Right kidney (tissue), 9 donors: ENCODE measurements around the gene KCNMA1.
"Not testable (repeated sequence)": the region's sequence is repeated elsewhere in the genome, so short reads cannot be mapped to it uniquely, and the experiment has no call there.

Experiments
- DNase-seq: peaks from one replicate; pipeline ENCODE4 v3.0.0-alpha.2; 2016
- long read RNA-seq, 8 donors: transcript quantifications; one replicate each; lab custom pipeline, GENCODE V29; 2026

Gene KCNMA1
- long read RNA-seq, donor 1, partial matches to known transcripts = 0 of 3 reads
- long read RNA-seq, donor 1, other reads (novel, unspliced or antisense) = 0 of 3 reads
- long read RNA-seq, donor 2 = 0 reads
- long read RNA-seq, donor 3 = 0 reads
- long read RNA-seq, donor 4 = 0 reads
- long read RNA-seq, donor 5 = 0 reads
- long read RNA-seq, donor 6 = 0 reads
- long read RNA-seq, donor 7, partial matches to known transcripts = 0 of 1 reads
- long read RNA-seq, donor 7, other reads (novel, unspliced or antisense) = 0 of 1 reads
- long read RNA-seq, donor 8 = 0 reads

- DNase-seq = peak; percentile 81
Measured at GRCh38 chr10:77637532-77638320, at the start of gene KCNMA1. TSS of gene KCNMA1 (minus strand) at chr10:77637808.

GRCh38 chr10:77686650-77687417 is 49.2 kb upstream of the KCNMA1 start:
- DNase-seq = no peak

GRCh38 chr10:77686096-77686495 is 48.5 kb upstream of the KCNMA1 start:
- no peak for DNase-seq

GRCh38 chr10:77685432-77685831 is 47.8 kb upstream of the KCNMA1 start:
- no peak for DNase-seq

- not testable (repeated sequence) for DNase-seq
Measured at GRCh38 chr10:77683088-77683432, 45.5 kb upstream of the KCNMA1 start.

GRCh38 chr10:77682393-77683087 is 44.9 kb upstream of the KCNMA1 start:
- DNase-seq = no peak

- no peak for DNase-seq
Measured at GRCh38 chr10:77681839-77682238, 44.2 kb upstream of the KCNMA1 start.

GRCh38 chr10:77680811-77681210 is 43.2 kb upstream of the KCNMA1 start:
- no peak for DNase-seq

GRCh38 chr10:77680065-77680464 is 42.5 kb upstream of the KCNMA1 start:
- DNase-seq = no peak

- DNase-seq = no peak
Measured at GRCh38 chr10:77679217-77679616, 41.6 kb upstream of the KCNMA1 start.

GRCh38 chr10:77678146-77678545 is 40.5 kb upstream of the KCNMA1 start:
- no peak for DNase-seq

- no peak for DNase-seq
Measured at GRCh38 chr10:77675347-77675746, 37.7 kb upstream of the KCNMA1 start.

- DNase-seq = no peak
Measured at GRCh38 chr10:77673515-77674140, 36.0 kb upstream of the KCNMA1 start.

GRCh38 chr10:77673101-77673500 is 35.5 kb upstream of the KCNMA1 start:
- DNase-seq = no peak

GRCh38 chr10:77671594-77672252 is 34.1 kb upstream of the KCNMA1 start:
- no peak for DNase-seq

GRCh38 chr10:77670817-77671443 is 33.3 kb upstream of the KCNMA1 start:
- DNase-seq = no peak

- no peak for DNase-seq
Measured at GRCh38 chr10:77669892-77670291, 32.3 kb upstream of the KCNMA1 start.

- DNase-seq = no peak
Measured at GRCh38 chr10:77667426-77668324, 30.1 kb upstream of the KCNMA1 start.

GRCh38 chr10:77666821-77667220 is 29.2 kb upstream of the KCNMA1 start:
- no peak for DNase-seq

GRCh38 chr10:77664696-77665095 is 27.1 kb upstream of the KCNMA1 start:
- DNase-seq = no peak
